ENCODE data around the gene DHCR24. TPM values are rescaled to one million over a fixed set of nuclear protein-coding genes. Genes with fewer than 3 reads are reported as not detected.

Gene DHCR24
- total and polyA plus RNA-seq, 2 of the 13 experiments (the other 11 are each of a cell fraction or from before 2014, with no cell fraction given): 374 to 448 TPM

- TF ChIP-seq ZNF687 (CRISPR knock-in tag; IDR thresholded peaks at IDR 0.05): peak; percentile 79
- TF ChIP-seq RCOR2 (CRISPR knock-in tag; IDR thresholded peaks at IDR 0.05): no peak
- TF ChIP-seq ELF3 (CRISPR knock-in tag; IDR thresholded peaks at IDR 0.05): 0 out of 2 replicates have a peak, but pooled peaks have one; percentile 38
- no peak for TF ChIP-seq CBX2 (IDR thresholded peaks at IDR 0.05; ENCODE audit: low read depth, low read length)
- TF ChIP-seq CBX2 (CRISPR knock-in tag; IDR thresholded peaks at IDR 0.05; ENCODE audit: low read depth): no peak
- no peak for TF ChIP-seq CENPX (CRISPR knock-in tag; IDR thresholded peaks at IDR 0.05)
- no peak for TF ChIP-seq ZNF383 (CRISPR knock-in tag; IDR thresholded peaks at IDR 0.05; ENCODE audit: borderline replicate concordance)
- TF ChIP-seq NPAS2 (CRISPR knock-in tag; IDR thresholded peaks at IDR 0.05; ENCODE audit: borderline replicate concordance): no peak
- TF ChIP-seq JUNB (CRISPR knock-in tag; IDR thresholded peaks at IDR 0.05; ENCODE audit: borderline replicate concordance): no peak
- TF ChIP-seq ZNF589 (CRISPR knock-in tag; conservative IDR thresholded peaks at IDR 0.05): no peak
- no peak for TF ChIP-seq ZNF709 (CRISPR knock-in tag; IDR thresholded peaks at IDR 0.05)
- no peak for TF ChIP-seq NFE2L2 (IDR thresholded peaks at IDR 0.05; ENCODE audit: low read length)
- TF ChIP-seq CEBPB (IDR thresholded peaks at IDR 0.05; ENCODE audit: borderline replicate concordance, low read depth, low read length): peak; percentile 99
- no peak for TF ChIP-seq ZNF629 (CRISPR knock-in tag; conservative IDR thresholded peaks at IDR 0.05)
- no peak for TF ChIP-seq ZSCAN22 (CRISPR knock-in tag; IDR thresholded peaks at IDR 0.05)
- no peak for TF ChIP-seq PLSCR1 (CRISPR knock-in tag; IDR thresholded peaks at IDR 0.05; ENCODE audit: borderline replicate concordance)
- TF ChIP-seq TIGD3 (CRISPR knock-in tag; IDR thresholded peaks at IDR 0.05; ENCODE audit: borderline replicate concordance): no peak
- no peak for TF ChIP-seq ADNP (CRISPR knock-in tag; IDR thresholded peaks at IDR 0.05)
- TF ChIP-seq FOXP1 (IDR thresholded peaks at IDR 0.05): no peak
- 0 out of 2 replicates have a peak, but pooled peaks have one; percentile 41 for TF ChIP-seq FOXP1 (CRISPR knock-in tag; IDR thresholded peaks at IDR 0.05)
- TF ChIP-seq SOX5 (CRISPR knock-in tag; IDR thresholded peaks at IDR 0.05; ENCODE audit: borderline replicate concordance): peak; percentile 67; the same call in 1 of the 2 replicates
- TF ChIP-seq ZNF143 (CRISPR knock-in tag; IDR thresholded peaks at IDR 0.05): no peak
These were observed 3.5 kb downstream of the DHCR24 start (continued) for GRCh38 chr1:54883349-54884102.

Data from HepG2 (cell line).